ENCODE measurements around the gene CRIM1. TPM values are rescaled to one million over a fixed set of nuclear protein-coding genes. Genes with fewer than 3 reads are reported as not detected.

The CRIM1 gene
- total RNA-seq, 1 donor from 2014 or later = 60.4 TPM

- H3K27me3 ChIP-seq = no peaks in the 10 kb centered on the region
- TF ChIP-seq POLR2A (IDR thresholded peaks at IDR 0.05) (no peak), POLR2AphosphoS5 (IDR thresholded peaks at IDR 0.05; ENCODE audit: insufficient read depth in 1 of 2, low read depth in 1 of 2) (no peak), CTCF (IDR thresholded peaks at IDR 0.05) (no peak)
- H3K4me1 ChIP-seq = peaks cover 18% of the 10 kb centered on the region
- H3K9me3 ChIP-seq = no peaks in the 10 kb centered on the region
- H3K4me3 ChIP-seq = no peak overlapping the region
- H3K27ac ChIP-seq = no peak overlapping the region
- H3K36me3 ChIP-seq = peaks cover 0 to 42% of the 10 kb centered on the region in 2 donors
- DNase-seq (ENCODE audit: extremely low spot score in 2 of 2) = no peak
- intact Hi-C loops (cut with DNase I) = no loop called here
These were observed 121.7 kb downstream of the CRIM1 start for GRCh38 chr2:36477315-36477714.

GRCh38 chr2:36477746-36478145 is 122.2 kb downstream of the CRIM1 start:
- Histone ChIP-seq H3K36me3 (peaks cover 0 to 42% of the 10 kb centered on the region in 2 donors), H3K27me3 (no peaks in the 10 kb centered on the region), H3K27ac (no peak overlapping the region), H3K9me3 (no peaks in the 10 kb centered on the region), H3K4me3 (no peak overlapping the region), H3K4me1 (peaks cover 18% of the 10 kb centered on the region)
- DNase-seq (ENCODE audit: extremely low spot score in 2 of 2) = no peak
- intact Hi-C loops (cut with DNase I) = no loop called here
- TF ChIP-seq POLR2A (IDR thresholded peaks at IDR 0.05) (no peak), POLR2AphosphoS5 (IDR thresholded peaks at IDR 0.05; ENCODE audit: insufficient read depth in 1 of 2, low read depth in 1 of 2) (no peak), CTCF (IDR thresholded peaks at IDR 0.05) (no peak)

- peaks cover 0 to 43% of the 10 kb centered on the region in 2 donors for H3K36me3 ChIP-seq
- peaks cover 18% of the 10 kb centered on the region for H3K4me1 ChIP-seq
- peak overlapping the region; percentile 20 for H3K27ac ChIP-seq
- TF ChIP-seq CTCF (IDR thresholded peaks at IDR 0.05) = no peak
- TF ChIP-seq POLR2A (IDR thresholded peaks at IDR 0.05) = no peak
- TF ChIP-seq POLR2AphosphoS5 (IDR thresholded peaks at IDR 0.05; ENCODE audit: insufficient read depth in 1 of 2, low read depth in 1 of 2) = peak in 1 of 2 donors; percentile 68
- DNase-seq (ENCODE audit: extremely low spot score in 2 of 2) = no peak
- intact Hi-C loops (cut with DNase I) = no loop called here
- H3K27me3 ChIP-seq = no peaks in the 10 kb centered on the region
- H3K4me3 ChIP-seq = no peak overlapping the region
- no peaks in the 10 kb centered on the region for H3K9me3 ChIP-seq
These were observed 122.8 kb downstream of the CRIM1 start for GRCh38 chr2:36478332-36478738.

GRCh38 chr2:36478999-36479398 is 123.4 kb downstream of the CRIM1 start:
- TF ChIP-seq CTCF (IDR thresholded peaks at IDR 0.05) = no peak
- intact Hi-C loops (cut with DNase I) = no loop called here
- no peaks in the 10 kb centered on the region for H3K9me3 ChIP-seq
- no peaks in the 10 kb centered on the region for H3K27me3 ChIP-seq
- H3K4me1 ChIP-seq = peaks cover 18% of the 10 kb centered on the region
- H3K4me3 ChIP-seq = no peak overlapping the region
- no peak for DNase-seq (ENCODE audit: extremely low spot score in 2 of 2)
- peak overlapping the region; percentile 20 for H3K27ac ChIP-seq
- peaks cover 0 to 45% of the 10 kb centered on the region in 2 donors for H3K36me3 ChIP-seq

GRCh38 chr2:36479406-36479805 is 123.8 kb downstream of the CRIM1 start:
- H3K9me3 ChIP-seq = no peaks in the 10 kb centered on the region
- H3K36me3 ChIP-seq = peaks cover 0 to 45% of the 10 kb centered on the region in 2 donors
- peaks cover 19% of the 10 kb centered on the region for H3K4me1 ChIP-seq
- H3K4me3 ChIP-seq = no peak overlapping the region
- intact Hi-C loops (cut with DNase I) = no loop called here
- H3K27me3 ChIP-seq = no peaks in the 10 kb centered on the region
- no peak overlapping the region for H3K27ac ChIP-seq
- TF ChIP-seq POLR2AphosphoS5 (IDR thresholded peaks at IDR 0.05; ENCODE audit: insufficient read depth in 1 of 2, low read depth in 1 of 2) (no peak), POLR2A (IDR thresholded peaks at IDR 0.05) (no peak), CTCF (IDR thresholded peaks at IDR 0.05) (no peak)
- no peak for DNase-seq (ENCODE audit: extremely low spot score in 2 of 2)

All from vagina (tissue), 2 donors.